GM12865 (cell line): ENCODE measurements around the gene MOB2.
"Not testable (repeated sequence)": the region's sequence is repeated elsewhere in the genome, so short reads cannot be mapped to it uniquely, and the experiment has no call there.

ENCODE experiments used
- DNase-seq: peaks from one replicate; pipeline ENCODE4 v3.0.0; 2010; ENCODE audit warnings: low read depth
- H3K4me3 ChIP-seq: 2 replicates; pipeline ENCODE4 v1.5.1; 2011; ENCODE audit warnings: mild to moderate bottlenecking, low read depth, low read length, control low read depth
- TF ChIP-seq, protein P1 (sequence below): IDR thresholded peaks from 2 replicates; pipeline ENCODE4 v1.5.1; 2011; ENCODE audit warnings: low read length, control low read depth, low read depth, inconsistent platforms; ENCODE audit not compliant: insufficient read depth; ENCODE audit errors: missing control alignments

Gene MOB2

DNA sequence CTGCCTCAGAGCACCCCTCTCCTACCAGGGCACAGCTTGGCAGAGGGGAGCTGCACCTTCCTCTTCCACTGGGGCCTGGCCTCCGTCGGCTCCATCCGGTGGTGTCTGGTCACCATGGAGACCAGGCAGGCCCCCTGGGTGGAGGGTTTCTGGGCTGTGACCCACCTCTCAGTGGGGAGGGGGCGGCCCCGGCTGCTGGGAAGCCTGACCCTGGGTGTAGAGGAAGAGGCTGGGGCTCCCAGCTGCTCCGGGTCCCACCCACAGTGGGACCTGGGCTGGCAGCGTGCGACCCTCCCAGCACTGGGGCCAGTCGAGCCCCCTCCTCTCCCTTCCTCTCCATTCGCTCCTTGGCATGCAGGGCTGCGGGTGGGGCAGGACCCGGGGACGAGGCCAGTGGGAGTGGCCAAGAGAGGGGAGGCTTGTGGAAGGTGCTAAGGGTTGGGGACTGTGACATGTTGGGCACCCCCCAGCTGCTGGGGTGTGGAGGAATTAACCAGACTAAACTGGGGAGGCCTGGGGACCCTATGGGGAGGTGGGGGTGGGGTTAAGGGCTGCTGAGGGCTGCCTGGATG, 50.0 kb downstream of the MOB2 start:
- DNase-seq = no peak
- no peak overlapping the region for H3K4me3 ChIP-seq
- TF ChIP-seq, protein P1, sequence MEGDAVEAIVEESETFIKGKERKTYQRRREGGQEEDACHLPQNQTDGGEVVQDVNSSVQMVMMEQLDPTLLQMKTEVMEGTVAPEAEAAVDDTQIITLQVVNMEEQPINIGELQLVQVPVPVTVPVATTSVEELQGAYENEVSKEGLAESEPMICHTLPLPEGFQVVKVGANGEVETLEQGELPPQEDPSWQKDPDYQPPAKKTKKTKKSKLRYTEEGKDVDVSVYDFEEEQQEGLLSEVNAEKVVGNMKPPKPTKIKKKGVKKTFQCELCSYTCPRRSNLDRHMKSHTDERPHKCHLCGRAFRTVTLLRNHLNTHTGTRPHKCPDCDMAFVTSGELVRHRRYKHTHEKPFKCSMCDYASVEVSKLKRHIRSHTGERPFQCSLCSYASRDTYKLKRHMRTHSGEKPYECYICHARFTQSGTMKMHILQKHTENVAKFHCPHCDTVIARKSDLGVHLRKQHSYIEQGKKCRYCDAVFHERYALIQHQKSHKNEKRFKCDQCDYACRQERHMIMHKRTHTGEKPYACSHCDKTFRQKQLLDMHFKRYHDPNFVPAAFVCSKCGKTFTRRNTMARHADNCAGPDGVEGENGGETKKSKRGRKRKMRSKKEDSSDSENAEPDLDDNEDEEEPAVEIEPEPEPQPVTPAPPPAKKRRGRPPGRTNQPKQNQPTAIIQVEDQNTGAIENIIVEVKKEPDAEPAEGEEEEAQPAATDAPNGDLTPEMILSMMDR = no peak

- TF ChIP-seq, protein P1 = no peak
These were observed 50.6 kb downstream of the MOB2 start for GRCh38 chr11:1435820-1436467.

DNA sequence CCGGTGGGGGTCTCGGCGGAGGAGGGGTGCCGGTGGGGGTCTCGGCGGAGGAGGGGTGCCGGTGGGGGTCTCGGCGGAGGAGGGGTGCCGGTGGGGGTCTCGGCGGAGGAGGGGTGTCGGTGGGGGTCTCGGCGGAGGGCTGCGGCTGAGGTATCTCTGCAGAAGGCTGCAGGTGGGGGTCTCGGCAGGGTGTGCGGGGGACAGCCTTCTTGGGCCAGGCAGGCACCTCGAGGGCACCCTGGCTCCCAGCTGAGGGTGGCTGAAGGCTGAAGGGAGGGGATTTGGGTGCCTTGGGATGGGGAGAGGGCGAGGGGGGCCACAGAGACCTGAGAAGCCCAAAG, 51.1 kb downstream of the MOB2 start:
- not testable (repeated sequence) for DNase-seq, H3K4me3 ChIP-seq

More at GRCh38 chr11:1435820-1436467, 50.6 kb downstream of the MOB2 start:
- peak; percentile 33 for DNase-seq
- no peak overlapping the region for H3K4me3 ChIP-seq

DNA sequence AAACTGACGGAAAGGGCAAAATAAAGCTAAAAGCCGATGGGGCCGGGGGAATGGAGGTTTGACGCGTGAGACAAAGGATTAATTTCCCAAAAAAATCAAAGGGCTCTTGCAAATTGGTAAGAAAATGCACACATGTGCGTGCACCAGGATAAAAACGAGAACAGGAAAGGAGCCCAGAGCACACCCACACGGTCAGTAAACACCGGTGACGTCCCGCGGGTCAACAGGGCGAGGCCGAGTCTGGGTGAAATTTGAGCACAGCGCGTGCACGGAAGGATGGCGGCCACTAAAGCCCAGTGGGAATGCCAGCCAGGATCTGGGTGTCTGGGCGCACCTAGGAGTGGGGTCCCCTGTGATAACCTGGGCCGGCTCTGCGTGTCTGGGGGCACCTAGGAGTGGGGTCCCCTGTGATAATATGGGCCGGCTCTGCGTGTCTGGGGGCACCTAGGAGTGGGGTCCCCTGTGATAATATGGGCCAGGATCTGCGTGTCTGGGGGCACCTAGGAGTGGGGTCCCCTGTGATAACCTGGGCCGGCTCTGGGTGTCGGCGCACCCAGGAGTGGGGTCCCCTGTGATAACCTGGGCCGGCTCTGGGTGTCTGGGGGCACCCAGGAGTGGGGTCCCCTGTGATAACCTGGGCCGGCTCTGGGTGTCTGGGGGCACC, 52.5 kb downstream of the MOB2 start:
- TF ChIP-seq, protein P1 = no peak

GRCh38 chr11:1433568-1433967, 53.0 kb downstream of the MOB2 start:
- TF ChIP-seq, protein P1 = no peak
- no peak overlapping the region for H3K4me3 ChIP-seq
- no peak for DNase-seq

More for the DNA sequence above, 52.5 kb downstream of the MOB2 start:
- DNase-seq = no peak
- H3K4me3 ChIP-seq = no peak overlapping the region

- DNase-seq = no peak
- H3K4me3 ChIP-seq = no peak overlapping the region
- TF ChIP-seq, protein P1 = no peak
These were observed 57.7 kb downstream of the MOB2 start for GRCh38 chr11:1428762-1429316.

DNA sequence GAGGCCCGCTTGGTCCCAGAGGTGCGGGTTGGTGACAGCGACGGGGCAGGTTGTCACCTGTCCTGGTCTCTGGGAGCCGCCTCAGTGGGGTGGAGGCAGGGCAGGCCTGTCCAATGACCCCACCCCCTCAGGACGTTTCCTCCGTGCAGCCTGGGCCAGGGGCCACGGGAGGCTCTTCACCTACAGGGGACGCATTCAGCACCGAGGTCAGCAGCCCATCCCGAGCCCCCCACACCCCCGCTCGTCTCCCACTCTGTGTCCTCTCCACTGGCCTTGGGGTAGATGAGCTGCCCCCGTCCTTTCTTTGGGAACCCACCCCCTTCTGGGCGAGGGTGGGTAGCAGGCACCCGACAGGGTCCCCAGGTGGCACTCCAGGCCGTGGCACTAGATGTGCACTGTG, 61.1 kb downstream of the MOB2 start:
- TF ChIP-seq, protein P1 = no peak
- H3K4me3 ChIP-seq = no peak overlapping the region
- DNase-seq = no peak
